Cerebellar nuclear complex (tissue), 1 donor: ENCODE measurements around the gene BRF1.

Experiments used
- DNase-seq, 2 experiments: peaks; one replicate each; lab custom pipeline; 2025; lab: John Stamatoyannopoulos, UW

BRF1 gene

GRCh38 chr14:105226198-105226597 lies 74.6 kb downstream of the BRF1 start:
- DNase-seq, result no peak

- no peak for DNase-seq
Observed at GRCh38 chr14:105224845-105225570, 75.8 kb downstream of the BRF1 start.

- no peak for DNase-seq
Observed at GRCh38 chr14:105223770-105224544, 76.8 kb downstream of the BRF1 start.

DNA sequence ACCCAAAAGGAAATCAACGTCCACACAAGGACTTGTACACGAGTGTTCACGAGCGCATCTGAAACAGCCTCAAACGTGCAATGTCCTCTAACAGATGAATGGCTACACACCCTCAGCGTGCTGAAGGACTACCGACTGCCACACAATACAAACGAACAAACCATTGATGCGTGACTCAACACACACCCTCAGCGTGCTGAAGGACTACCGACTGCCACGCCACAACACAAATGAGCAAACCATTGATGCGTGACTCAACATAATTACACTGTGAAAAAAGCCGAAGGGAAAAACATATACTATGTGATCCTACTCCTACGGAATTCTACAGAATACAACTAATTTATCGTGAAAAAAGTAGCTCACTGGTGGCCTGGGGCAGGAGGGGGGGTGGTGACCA lies 77.5 kb downstream of the BRF1 start:
- no peak for DNase-seq

DNA sequence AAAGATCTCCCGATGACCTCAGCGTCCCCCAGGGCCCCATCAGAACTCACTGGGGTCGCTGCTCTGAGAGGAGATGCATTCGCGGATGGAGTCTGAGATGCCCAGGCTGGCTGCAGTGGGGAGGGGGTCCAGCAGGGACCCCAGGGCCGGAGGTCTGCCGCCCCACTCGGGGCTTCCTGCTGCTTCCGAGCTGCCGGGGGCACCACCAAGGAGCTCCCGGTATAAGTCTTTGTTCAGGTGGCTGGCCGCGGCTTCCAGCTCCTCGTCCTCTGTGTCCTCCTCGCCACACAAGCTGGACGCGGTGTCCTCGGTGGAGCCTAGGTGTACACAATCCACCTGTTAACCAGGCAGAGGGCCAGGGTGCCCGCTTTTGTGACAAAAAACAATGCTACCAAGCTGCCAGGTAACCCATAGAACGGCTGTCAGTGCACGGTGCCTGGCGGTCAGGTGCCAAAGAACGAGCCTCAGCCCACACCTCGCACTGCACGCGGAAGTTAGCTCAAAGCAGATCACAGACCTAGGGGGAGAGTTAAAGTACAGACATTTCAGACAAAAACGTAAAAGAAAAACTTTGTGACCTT lies 79.1 kb downstream of the BRF1 start:
- no peak for DNase-seq

DNA sequence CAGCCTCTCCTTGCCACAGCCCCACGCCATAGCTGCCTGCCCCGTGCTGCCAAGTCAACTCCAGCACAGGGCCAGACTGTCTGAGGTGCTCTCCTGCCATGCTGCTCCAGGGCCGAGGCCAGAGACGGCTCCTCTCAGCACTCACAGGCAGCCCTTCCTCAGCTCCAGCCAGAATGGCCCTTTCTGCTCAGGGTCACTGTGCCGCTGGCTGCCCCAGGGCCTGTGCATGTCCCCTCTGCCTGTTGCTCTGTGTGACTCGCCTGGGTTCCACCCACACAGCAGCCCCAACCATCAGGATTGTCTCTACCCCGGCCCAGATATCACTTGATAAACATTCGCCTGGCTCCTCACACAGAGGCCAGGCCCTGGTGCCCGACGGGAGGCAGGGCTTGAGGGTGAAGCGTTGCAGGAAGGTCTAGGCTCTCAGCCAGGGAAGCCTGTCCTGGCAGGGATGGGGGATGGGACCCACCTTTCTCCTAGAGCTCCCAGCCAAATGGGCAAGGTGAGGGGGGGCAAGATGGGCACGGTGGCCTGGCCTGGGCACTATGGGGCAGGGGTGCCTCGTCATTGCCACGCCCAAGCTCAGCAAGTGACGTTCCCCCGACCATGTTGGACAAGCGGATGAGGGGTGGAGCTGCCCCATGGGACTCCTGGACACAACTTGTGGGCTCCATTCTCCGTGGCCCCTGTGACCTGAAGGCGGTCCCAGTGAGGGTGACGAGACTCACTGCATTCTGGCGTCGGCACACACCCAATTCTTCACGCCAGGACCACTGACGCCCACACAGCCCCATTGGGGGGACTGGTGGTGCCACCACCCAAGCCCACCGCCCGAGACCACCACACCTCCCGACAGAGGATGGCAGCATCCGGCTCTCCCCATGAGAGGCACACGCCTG lies 79.9 kb downstream of the BRF1 start:
- no peak for DNase-seq

GRCh38 chr14:105219753-105220152 lies 81.0 kb downstream of the BRF1 start:
- DNase-seq, result no peak

- no peak for DNase-seq
Observed at GRCh38 chr14:105219043-105219612, 81.7 kb downstream of the BRF1 start.

DNA sequence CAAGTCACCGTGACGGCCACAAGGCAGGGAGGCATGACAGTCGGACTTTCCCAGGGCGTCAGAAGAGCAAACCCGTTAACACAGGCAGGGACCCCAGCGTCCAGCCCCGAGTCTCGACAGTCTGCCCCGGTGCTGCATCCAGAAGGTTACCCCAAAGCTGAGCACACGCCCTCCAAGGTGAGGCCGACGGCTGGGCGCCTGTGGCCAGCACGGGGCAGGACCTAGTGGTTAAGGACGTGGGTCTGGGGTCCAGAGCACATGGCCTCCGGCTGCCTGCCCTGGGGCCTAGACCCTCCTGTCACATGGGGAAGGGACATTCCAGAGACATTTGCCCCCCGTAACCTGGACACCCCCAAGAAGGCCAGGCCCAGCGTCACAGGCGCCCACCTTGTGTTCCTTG lies 82.2 kb downstream of the BRF1 start:
- no peak for DNase-seq

DNA sequence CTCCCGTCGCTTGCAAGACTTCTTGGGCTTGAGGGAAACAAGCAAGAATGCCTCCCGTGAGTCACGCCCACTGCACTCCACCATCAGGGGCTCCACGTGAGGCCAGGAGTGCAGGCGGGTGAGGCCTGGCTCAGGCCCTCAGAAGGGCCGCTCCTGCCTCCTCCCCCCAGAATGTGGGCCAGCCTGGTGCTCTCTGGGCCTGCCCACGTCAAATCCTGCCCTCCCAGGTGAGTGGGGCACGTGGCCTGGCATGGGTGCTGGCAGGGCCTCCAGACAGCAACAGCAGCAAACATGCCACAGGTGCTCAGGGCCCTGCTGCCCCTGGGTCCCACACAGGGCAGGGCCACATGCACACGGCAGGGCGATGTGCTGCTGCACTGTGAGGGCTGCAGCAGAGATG lies 83.0 kb downstream of the BRF1 start:
- no peak for DNase-seq

- DNase-seq, result no peak
Observed at GRCh38 chr14:105216490-105217247, 84.1 kb downstream of the BRF1 start.

GRCh38 chr14:105215602-105216001 lies 85.2 kb downstream of the BRF1 start:
- no peak for DNase-seq

- no peak for DNase-seq
Observed at GRCh38 chr14:105214324-105214915, 86.4 kb downstream of the BRF1 start.

DNA sequence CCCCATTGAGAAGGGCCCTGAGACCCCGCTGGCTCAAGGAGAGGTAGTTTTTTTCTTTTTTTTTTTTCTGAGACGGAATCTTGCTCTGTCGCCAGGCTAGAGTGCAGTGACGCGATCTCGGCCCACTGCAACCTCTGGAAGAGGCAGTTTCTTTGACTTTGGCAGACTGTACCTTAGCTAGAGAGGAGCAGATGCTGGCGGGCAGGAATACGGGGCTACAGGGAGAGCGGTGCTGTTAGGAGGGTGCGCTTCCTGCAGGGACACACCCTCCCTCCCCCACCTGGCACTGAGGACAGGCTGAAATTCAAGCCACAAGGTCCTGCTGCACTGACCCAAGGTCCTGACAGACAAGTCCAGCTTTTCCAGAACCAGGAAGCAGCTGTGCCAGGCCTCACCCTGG lies 87.4 kb downstream of the BRF1 start:
- DNase-seq, result no peak

- no peak for DNase-seq
Observed at GRCh38 chr14:105212541-105213300, 88.1 kb downstream of the BRF1 start.

GRCh38 chr14:105211758-105212089 lies 89.1 kb downstream of the BRF1 start:
- DNase-seq, result no peak

- DNase-seq, result no peak
Observed at GRCh38 chr14:105211086-105211757, 89.6 kb downstream of the BRF1 start.

DNA sequence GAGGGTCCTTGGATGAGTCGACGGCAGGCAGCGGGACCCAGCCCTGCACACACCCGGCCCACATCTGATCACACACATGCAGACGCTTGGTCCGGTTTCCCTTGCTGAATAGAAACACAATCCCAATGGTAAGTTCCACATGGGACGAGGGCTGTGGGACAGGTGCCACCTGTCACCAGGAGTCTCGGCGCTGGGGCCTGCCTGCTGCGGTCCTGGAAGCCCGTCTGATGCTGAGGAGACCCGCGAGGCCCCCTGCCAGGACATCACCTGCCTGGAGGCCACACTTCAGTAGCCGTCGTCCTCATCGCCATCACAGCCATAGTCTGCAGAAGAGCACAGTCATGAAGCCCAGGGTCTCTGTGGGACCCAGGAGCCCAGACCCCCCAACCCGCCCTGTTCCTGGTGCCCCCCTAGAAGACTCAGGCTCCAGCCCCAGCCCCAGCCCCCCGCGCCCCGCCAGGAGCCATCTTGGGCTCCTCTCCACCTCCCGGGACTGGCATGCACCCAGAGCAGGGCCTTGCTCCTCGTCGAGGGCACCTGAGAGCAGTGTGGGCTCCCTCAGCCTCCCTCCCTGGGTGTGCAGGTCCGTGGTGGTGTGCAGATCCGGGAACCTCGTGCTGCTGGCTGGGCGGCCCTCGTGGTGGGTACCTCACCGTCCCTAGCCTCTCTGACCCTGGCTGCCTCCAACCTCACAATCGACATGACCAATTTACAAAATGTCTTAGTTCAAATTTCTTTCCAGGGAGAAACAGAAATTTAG lies 90.4 kb downstream of the BRF1 start:
- no peak for DNase-seq

DNA sequence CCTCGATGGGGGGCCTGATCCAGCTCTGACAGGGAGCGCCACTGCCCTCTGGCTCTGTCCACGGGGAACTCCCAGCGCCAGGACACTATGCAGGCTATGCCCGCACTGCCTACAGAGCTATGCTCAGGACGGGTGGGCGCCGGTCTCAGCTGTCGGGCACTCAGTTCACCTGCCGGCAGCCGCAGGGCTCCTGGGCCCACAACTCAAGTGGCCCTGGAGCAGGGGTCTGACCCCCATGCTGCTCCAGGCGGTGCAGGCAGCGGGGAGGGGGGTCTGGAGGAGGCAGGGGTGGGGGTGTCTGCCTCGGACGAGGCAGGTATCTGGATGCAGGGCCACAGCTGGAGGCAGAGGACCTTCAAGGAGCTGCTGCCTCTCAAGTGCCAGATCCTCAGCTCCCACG lies 91.2 kb downstream of the BRF1 start:
- DNase-seq, result no peak
